GM21423 (cell line): ENCODE data around the gene LCTL.
"Not testable (repeated sequence)": the region's sequence is repeated elsewhere in the genome, so short reads cannot be mapped to it uniquely, and the experiment has no call there.

Source experiments
- ATAC-seq: cut with Tn5 transposase; IDR thresholded peaks from one replicate; pipeline ENCODE4 v1.9.1; 2021; ENCODE audit warnings: mild to moderate bottlenecking, moderate library complexity; ENCODE audit not compliant: unreplicated experiment

The LCTL gene

GRCh38 chr15:66503780-66504562, 61.8 kb downstream of the LCTL start:
- no peak for ATAC-seq

GRCh38 chr15:66503041-66503648, 62.7 kb downstream of the LCTL start:
- not testable (repeated sequence) for ATAC-seq

GRCh38 chr15:66502491-66502890, 63.3 kb downstream of the LCTL start:
- no peak for ATAC-seq

- ATAC-seq: not testable (repeated sequence)
These were observed 65.5 kb downstream of the LCTL start for GRCh38 chr15:66500346-66500745.

- ATAC-seq: no peak
These were observed 67.1 kb downstream of the LCTL start for GRCh38 chr15:66498501-66499386.
